ENCODE data around the gene ATP6V1G1.

The ATP6V1G1 gene

DNA sequence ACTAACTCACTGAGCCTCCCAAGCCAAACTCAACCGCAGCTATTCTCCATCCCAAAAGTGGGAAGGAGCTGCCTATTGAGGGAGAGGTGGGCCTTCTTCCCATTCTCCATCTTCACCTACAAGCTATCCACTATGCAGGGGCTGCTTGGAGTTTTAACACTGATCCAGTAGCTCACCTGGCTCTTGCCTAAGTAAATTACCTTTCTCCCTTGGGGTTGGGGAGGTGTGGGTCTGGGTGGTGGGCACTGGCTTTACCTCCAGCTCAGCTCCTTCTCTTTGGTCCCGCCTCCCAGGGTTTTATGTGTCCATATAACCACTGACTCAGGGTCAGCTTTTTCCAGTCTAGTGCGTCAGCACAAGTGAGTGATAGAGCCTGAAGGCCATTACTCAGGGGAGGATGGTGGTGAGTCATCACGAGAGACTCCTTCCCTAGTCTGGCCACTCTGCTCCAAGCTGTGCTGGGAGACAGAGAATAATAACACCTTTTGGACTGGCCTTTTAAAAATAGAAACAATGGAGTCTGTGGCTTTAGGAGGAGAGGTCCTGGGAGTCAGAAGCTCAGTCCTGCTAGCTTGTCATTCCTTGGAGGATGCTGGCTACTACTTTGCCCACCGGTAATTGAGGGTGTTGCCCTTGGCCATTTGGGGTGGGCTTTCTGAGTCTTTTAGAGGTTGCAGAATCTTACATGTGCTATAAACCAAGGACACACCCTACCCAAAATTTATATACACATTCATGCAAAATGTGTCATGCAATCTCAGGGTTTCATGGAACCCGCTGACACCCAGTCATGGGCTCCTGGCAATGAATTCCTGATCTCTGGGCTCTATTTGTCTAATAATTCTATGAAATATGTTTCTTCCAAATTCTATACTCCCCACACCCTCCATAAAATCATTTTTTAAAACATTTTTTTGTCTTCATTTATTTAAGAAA is 35.6 kb upstream of the ATP6V1G1 start:
- no peak for DNase-seq (ENCODE audit: low read depth)
- H3K4me3 ChIP-seq (ENCODE audit: low read depth, low read length), result no peak overlapping the region
- TF ChIP-seq, protein P1, sequence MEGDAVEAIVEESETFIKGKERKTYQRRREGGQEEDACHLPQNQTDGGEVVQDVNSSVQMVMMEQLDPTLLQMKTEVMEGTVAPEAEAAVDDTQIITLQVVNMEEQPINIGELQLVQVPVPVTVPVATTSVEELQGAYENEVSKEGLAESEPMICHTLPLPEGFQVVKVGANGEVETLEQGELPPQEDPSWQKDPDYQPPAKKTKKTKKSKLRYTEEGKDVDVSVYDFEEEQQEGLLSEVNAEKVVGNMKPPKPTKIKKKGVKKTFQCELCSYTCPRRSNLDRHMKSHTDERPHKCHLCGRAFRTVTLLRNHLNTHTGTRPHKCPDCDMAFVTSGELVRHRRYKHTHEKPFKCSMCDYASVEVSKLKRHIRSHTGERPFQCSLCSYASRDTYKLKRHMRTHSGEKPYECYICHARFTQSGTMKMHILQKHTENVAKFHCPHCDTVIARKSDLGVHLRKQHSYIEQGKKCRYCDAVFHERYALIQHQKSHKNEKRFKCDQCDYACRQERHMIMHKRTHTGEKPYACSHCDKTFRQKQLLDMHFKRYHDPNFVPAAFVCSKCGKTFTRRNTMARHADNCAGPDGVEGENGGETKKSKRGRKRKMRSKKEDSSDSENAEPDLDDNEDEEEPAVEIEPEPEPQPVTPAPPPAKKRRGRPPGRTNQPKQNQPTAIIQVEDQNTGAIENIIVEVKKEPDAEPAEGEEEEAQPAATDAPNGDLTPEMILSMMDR (IDR thresholded peaks at IDR 0.05; ENCODE audit: insufficient read depth, low read depth, low read length, missing control alignments), result no peak

DNA sequence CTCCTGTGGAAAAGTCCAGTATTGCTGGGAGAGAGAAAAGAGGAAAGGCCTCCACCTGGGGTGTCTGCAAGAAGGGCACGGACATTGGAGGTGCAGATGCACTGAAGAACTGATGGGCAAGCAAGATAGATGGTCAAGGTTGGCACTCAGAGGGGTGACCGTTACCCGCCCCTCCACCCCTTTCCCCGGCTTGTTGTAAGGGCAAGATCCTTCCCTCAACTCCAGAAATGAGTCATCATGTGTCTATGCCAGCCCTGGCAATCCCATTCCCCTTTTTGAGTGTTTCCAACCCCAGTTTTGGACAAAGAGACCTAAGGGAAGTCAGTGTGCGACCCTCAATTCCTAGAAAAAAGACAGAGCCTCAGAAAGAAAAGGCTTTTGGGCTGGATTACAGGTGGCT is 34.9 kb upstream of the ATP6V1G1 start:
- TF ChIP-seq, protein P1 (IDR thresholded peaks at IDR 0.05; ENCODE audit: insufficient read depth, low read depth, low read length, missing control alignments), result no peak
- no peak for DNase-seq (ENCODE audit: low read depth)
- H3K4me3 ChIP-seq (ENCODE audit: low read depth, low read length), result no peak overlapping the region

GRCh38 chr9:114553202-114553601 is 34.4 kb upstream of the ATP6V1G1 start:
- H3K4me3 ChIP-seq (ENCODE audit: low read depth, low read length), result no peak overlapping the region
- TF ChIP-seq, protein P1 (IDR thresholded peaks at IDR 0.05; ENCODE audit: insufficient read depth, low read depth, low read length, missing control alignments), result no peak
- no peak for DNase-seq (ENCODE audit: low read depth)

GRCh38 chr9:114555696-114556095 is 31.9 kb upstream of the ATP6V1G1 start:
- no peak overlapping the region for H3K4me3 ChIP-seq (ENCODE audit: low read depth, low read length)
- TF ChIP-seq, protein P1 (IDR thresholded peaks at IDR 0.05; ENCODE audit: insufficient read depth, low read depth, low read length, missing control alignments), result no peak

DNA sequence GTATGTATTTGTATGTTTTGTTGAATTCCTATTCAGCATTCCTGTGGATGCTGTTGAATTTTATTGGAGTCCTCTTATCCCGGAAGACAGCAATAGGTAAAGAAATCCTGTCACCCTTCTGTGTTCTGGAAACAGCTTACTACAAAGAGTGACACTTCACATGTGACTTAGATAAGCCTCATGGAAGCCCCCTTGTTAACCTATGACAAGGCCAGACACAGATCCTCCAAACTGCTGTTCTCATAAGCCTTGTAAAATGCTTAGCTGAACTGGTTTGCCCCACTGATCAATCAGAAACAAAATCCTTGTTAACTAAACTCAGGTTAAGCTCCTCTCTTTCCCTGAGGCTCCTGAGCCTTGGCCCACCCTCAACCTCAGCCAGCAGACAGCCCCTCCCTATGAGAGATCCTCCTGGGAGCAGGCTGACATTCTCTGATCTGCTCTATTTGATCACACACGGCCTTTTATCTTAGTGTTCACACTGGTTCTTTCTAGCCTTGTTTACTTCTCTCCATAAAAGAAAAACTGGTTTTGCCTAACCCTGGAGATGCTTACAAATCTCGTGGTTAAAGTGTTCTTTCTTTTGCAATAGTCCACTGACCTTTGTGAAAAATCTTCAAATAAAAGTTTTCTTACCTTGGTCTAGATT is 29.4 kb upstream of the ATP6V1G1 start:
- TF ChIP-seq, protein P1 (IDR thresholded peaks at IDR 0.05; ENCODE audit: insufficient read depth, low read depth, low read length, missing control alignments), result no peak
- no peak for DNase-seq (ENCODE audit: low read depth)
- no peak overlapping the region for H3K4me3 ChIP-seq (ENCODE audit: low read depth, low read length)

More at GRCh38 chr9:114555696-114556095, 31.9 kb upstream of the ATP6V1G1 start:
- DNase-seq (ENCODE audit: low read depth), result no peak

GRCh38 chr9:114559830-114560513 is 27.6 kb upstream of the ATP6V1G1 start:
- no peak overlapping the region for H3K4me3 ChIP-seq (ENCODE audit: low read depth, low read length)
- TF ChIP-seq, protein P1 (IDR thresholded peaks at IDR 0.05; ENCODE audit: insufficient read depth, low read depth, low read length, missing control alignments), result no peak
- no peak for DNase-seq (ENCODE audit: low read depth)
